Choroid plexus epithelial cell (primary cell): ENCODE results near the gene GRAMD1B.

Experiments
- DNase-seq: peaks from one replicate; pipeline ENCODE4 v3.0.0-alpha.2; 2010; ENCODE audit warnings: low read depth
- H3K4me3 ChIP-seq: 2 replicates; pipeline ENCODE4 v1.5.1; 2011; ENCODE audit warnings: low read depth, mild to moderate bottlenecking, control low read depth, low read length, moderate library complexity
- TF ChIP-seq, protein P1 (sequence below): conservative IDR thresholded peaks from 2 replicates; pipeline ENCODE4 v1.5.1; 2011; ENCODE audit warnings: low read depth, mild to moderate bottlenecking, control low read depth, inconsistent platforms, low read length, moderate library complexity

Gene GRAMD1B

GRCh38 chr11:123477205-123477907, 47.3 kb downstream of the GRAMD1B start:
- TF ChIP-seq, protein P1, sequence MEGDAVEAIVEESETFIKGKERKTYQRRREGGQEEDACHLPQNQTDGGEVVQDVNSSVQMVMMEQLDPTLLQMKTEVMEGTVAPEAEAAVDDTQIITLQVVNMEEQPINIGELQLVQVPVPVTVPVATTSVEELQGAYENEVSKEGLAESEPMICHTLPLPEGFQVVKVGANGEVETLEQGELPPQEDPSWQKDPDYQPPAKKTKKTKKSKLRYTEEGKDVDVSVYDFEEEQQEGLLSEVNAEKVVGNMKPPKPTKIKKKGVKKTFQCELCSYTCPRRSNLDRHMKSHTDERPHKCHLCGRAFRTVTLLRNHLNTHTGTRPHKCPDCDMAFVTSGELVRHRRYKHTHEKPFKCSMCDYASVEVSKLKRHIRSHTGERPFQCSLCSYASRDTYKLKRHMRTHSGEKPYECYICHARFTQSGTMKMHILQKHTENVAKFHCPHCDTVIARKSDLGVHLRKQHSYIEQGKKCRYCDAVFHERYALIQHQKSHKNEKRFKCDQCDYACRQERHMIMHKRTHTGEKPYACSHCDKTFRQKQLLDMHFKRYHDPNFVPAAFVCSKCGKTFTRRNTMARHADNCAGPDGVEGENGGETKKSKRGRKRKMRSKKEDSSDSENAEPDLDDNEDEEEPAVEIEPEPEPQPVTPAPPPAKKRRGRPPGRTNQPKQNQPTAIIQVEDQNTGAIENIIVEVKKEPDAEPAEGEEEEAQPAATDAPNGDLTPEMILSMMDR = no peak
- no peak overlapping the region for H3K4me3 ChIP-seq
- DNase-seq = no peak

GRCh38 chr11:123478352-123478987, 48.4 kb downstream of the GRAMD1B start:
- no peak overlapping the region for H3K4me3 ChIP-seq
- TF ChIP-seq, protein P1 = peak; percentile 72
- peak; percentile 88 for DNase-seq

- H3K4me3 ChIP-seq = no peak overlapping the region
- DNase-seq = no peak
- TF ChIP-seq, protein P1 = no peak
These were observed 49.2 kb downstream of the GRAMD1B start for GRCh38 chr11:123479048-123479837.

- TF ChIP-seq, protein P1 = no peak
These were observed 50.3 kb downstream of the GRAMD1B start for GRCh38 chr11:123480290-123480815.

GRCh38 chr11:123480882-123481281, 50.8 kb downstream of the GRAMD1B start:
- H3K4me3 ChIP-seq = no peak overlapping the region
- DNase-seq = no peak
- TF ChIP-seq, protein P1 = no peak

More at GRCh38 chr11:123480290-123480815, 50.3 kb downstream of the GRAMD1B start:
- H3K4me3 ChIP-seq = no peak overlapping the region
- no peak for DNase-seq

DNA sequence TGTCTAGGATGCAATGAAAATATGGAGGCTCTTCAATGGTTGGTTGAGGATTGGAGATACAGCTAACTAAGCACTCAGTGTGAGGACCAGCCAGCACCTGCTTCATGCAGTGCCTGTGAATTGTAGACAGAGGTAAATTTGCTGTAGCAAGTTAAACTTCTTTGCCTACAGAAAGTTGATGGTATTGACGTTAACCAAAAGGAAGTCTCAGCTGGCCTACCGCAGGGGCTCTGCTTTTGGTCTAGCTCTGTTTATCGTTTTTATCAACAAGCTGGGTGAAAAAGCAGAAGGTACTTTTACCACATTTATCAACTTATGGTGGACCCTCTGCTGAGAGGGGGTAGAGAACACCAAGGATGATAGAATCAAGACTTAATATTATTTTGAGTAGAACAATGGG, 51.6 kb downstream of the GRAMD1B start:
- DNase-seq = no peak

More for the DNA sequence above, 51.6 kb downstream of the GRAMD1B start:
- no peak overlapping the region for H3K4me3 ChIP-seq
- TF ChIP-seq, protein P1 = no peak
